Measurements from ENCODE around the gene ARHGAP21. TPM values are rescaled to one million over a fixed set of nuclear protein-coding genes. Genes with fewer than 3 reads are reported as not detected.

ARHGAP21 gene
- total RNA-seq, 1 experiment from 2014 or later: 115 TPM

- H3K79me2 ChIP-seq (ENCODE audit: low read depth): peaks cover 49% of the 10 kb centered on the region
- BruUV-seq (replicated peaks): no TSS peak
- H3K27ac ChIP-seq: no peak overlapping the region
- no peaks in the 10 kb centered on the region for H3K9me2 ChIP-seq (ENCODE audit: insufficient read depth)
- no peaks in the 10 kb centered on the region; the same call in 1 of the 2 replicates for H3K9me3 ChIP-seq (ENCODE audit: insufficient read depth, low read depth)
- intact Hi-C loops (cut with micrococcal nuclease; ENCODE audit: unreplicated experiment): no loop called here
- H3K4me1 ChIP-seq (replicated peaks; ENCODE audit: insufficient read depth): no peaks in the 10 kb centered on the region
- ChIA-PET CTCF (no interaction called here), POLR2A (ENCODE audit: unreplicated experiment) (no interaction called here)
- no peaks in the 10 kb centered on the region for H3F3A ChIP-seq (ENCODE audit: insufficient read depth, low read depth)
- 0 out of 2 replicates have a peak, but pooled peaks cover 4% of the 10 kb centered on the region for H4K20me1 ChIP-seq (ENCODE audit: insufficient read depth)
- no peak for TF ChIP-seq EZH2 (IDR thresholded peaks at IDR 0.05; ENCODE audit: low read depth)
- no peak for TF ChIP-seq CTCF (conservative IDR thresholded peaks at IDR 0.05)
- no peaks in the 10 kb centered on the region for H3K36me3 ChIP-seq (ENCODE audit: low read depth)
- no peaks in the 10 kb centered on the region for H3K27me3 ChIP-seq (ENCODE audit: insufficient read depth, low read depth)
- H3K4me2 ChIP-seq: no peak overlapping the region
- H2AFZ ChIP-seq: no peak overlapping the region
- no peak for DNase-seq
- no peak overlapping the region for H3K4me3 ChIP-seq
These were observed 48.6 kb downstream of the ARHGAP21 start for GRCh38 chr10:24674892-24675632.

- no peaks in the 10 kb centered on the region for H3K4me1 ChIP-seq (replicated peaks; ENCODE audit: insufficient read depth)
- H3K4me2 ChIP-seq: no peak overlapping the region
- no peak for TF ChIP-seq CTCF (conservative IDR thresholded peaks at IDR 0.05)
- TF ChIP-seq EZH2 (IDR thresholded peaks at IDR 0.05; ENCODE audit: low read depth): no peak
- DNase-seq: no peak
- no peaks in the 10 kb centered on the region for H3K27me3 ChIP-seq (ENCODE audit: insufficient read depth, low read depth)
- POLR2A ChIA-PET (ENCODE audit: unreplicated experiment): no interaction called here
- no peaks in the 10 kb centered on the region for H4K20me1 ChIP-seq (ENCODE audit: insufficient read depth)
- no peak overlapping the region for H3K4me3 ChIP-seq
- peaks cover 7% of the 10 kb centered on the region; the same call in 1 of the 2 replicates for H3K36me3 ChIP-seq (ENCODE audit: low read depth)
- no TSS peak for BruUV-seq (replicated peaks)
- H2AFZ ChIP-seq: no peak overlapping the region
- H3K79me2 ChIP-seq (ENCODE audit: low read depth): peaks cover 33% of the 10 kb centered on the region
- intact Hi-C loops (cut with micrococcal nuclease; ENCODE audit: unreplicated experiment): no loop called here
- H3K9me3 ChIP-seq (ENCODE audit: insufficient read depth, low read depth): no peaks in the 10 kb centered on the region
- no peak overlapping the region for H3K27ac ChIP-seq
- no peaks in the 10 kb centered on the region for H3K9me2 ChIP-seq (ENCODE audit: insufficient read depth)
- CTCF ChIA-PET: no interaction called here
- no peaks in the 10 kb centered on the region for H3F3A ChIP-seq (ENCODE audit: insufficient read depth, low read depth)
These were observed 52.6 kb downstream of the ARHGAP21 start for GRCh38 chr10:24670964-24671670.

DNA sequence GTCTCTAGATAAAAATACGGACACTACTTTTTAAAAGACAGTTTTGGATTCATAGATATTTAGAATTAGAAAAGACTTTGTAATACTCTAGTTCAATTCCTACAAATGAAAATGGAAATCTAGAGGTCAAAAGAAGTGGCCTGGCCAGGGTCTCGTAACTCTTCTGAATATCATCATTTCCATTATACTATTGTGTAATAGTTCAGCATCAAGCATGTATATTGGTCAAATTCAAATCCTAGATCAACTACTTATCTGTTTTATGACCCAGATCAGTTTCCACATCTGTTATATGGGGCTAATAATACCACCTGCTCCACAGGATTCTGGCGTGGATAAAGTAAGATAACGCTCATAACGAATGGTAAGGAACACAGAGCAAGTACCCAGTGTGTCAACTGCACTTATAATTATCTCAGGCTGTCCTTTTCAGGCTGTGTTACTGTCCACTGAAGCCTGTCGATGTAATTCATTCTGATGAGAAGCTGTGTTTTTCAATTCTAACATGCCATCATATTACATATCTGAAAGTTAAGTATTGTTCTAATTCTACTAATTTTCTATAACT lies 54.3 kb downstream of the ARHGAP21 start:
- H3K9me3 ChIP-seq (ENCODE audit: insufficient read depth, low read depth): no peaks in the 10 kb centered on the region
- intact Hi-C loops (cut with micrococcal nuclease; ENCODE audit: unreplicated experiment): no loop called here
- no TSS peak for BruUV-seq (replicated peaks)
- CTCF ChIA-PET: no interaction called here
- H3K9me2 ChIP-seq (ENCODE audit: insufficient read depth): no peaks in the 10 kb centered on the region
- peaks cover 7% of the 10 kb centered on the region; the same call in 1 of the 2 replicates for H3K36me3 ChIP-seq (ENCODE audit: low read depth)
- H3K4me3 ChIP-seq: no peak overlapping the region
- POLR2A ChIA-PET (ENCODE audit: unreplicated experiment): no interaction called here
- H3F3A ChIP-seq (ENCODE audit: insufficient read depth, low read depth): no peaks in the 10 kb centered on the region
- TF ChIP-seq CTCF (conservative IDR thresholded peaks at IDR 0.05): no peak
- H2AFZ ChIP-seq: no peak overlapping the region
- no peaks in the 10 kb centered on the region for H3K27me3 ChIP-seq (ENCODE audit: insufficient read depth, low read depth)
- H3K4me2 ChIP-seq: no peak overlapping the region
- H3K27ac ChIP-seq: no peak overlapping the region
- no peaks in the 10 kb centered on the region for H3K4me1 ChIP-seq (replicated peaks; ENCODE audit: insufficient read depth)
- H4K20me1 ChIP-seq (ENCODE audit: insufficient read depth): no peaks in the 10 kb centered on the region
- DNase-seq: no peak
- H3K79me2 ChIP-seq (ENCODE audit: low read depth): peaks cover 29% of the 10 kb centered on the region
